ENCODE results near the gene PPP2R5D.

PPP2R5D gene

GRCh38 chr6:42978839-42979522 is 5.4 kb upstream of the PPP2R5D start, which contains the start of gene PEX6:
Gene PEX6, minus strand, starts transcription at chr6:42979181. Its CDS starts 31 bp downstream, at chr6:42979150.
- H2AFZ ChIP-seq (ENCODE audit: low read length) = peak within 1 kb of the TSS; percentile 78
- TF ChIP-seq EZH2phosphoT487 (IDR thresholded peaks at IDR 0.05; ENCODE audit: borderline replicate concordance) = no peak
- TF ChIP-seq CTCF (conservative IDR thresholded peaks at IDR 0.05; ENCODE audit: low read length) = no peak
- H4K20me1 ChIP-seq (ENCODE audit: insufficient read depth, low read length, poor library complexity, severe bottlenecking) = peaks cover 3% of the 10 kb centered on the region
- peaks cover 19% of the 10 kb centered on the region for H3K4me1 ChIP-seq (ENCODE audit: insufficient read depth, low read length, poor library complexity, severe bottlenecking)
- H3K4me2 ChIP-seq (ENCODE audit: low read depth, low read length, poor library complexity, severe bottlenecking) = peak within 1 kb of the TSS; percentile 97
- peak within 1 kb of the TSS; percentile 89 for H3K4me3 ChIP-seq (ENCODE audit: low read length, poor library complexity, severe bottlenecking)
- H3F3A ChIP-seq (ENCODE audit: low read depth) = no peaks in the 10 kb centered on the region
- H3K27me3 ChIP-seq (ENCODE audit: insufficient read depth, low read length, poor library complexity, severe bottlenecking) = no peaks in the 10 kb centered on the region
- H3K9ac ChIP-seq (ENCODE audit: low read depth, low read length, poor library complexity, severe bottlenecking) = peak within 1 kb of the TSS; percentile 87
- H3K9me3 ChIP-seq (ENCODE audit: insufficient read depth, low read depth, low read length) = no peaks in the 10 kb centered on the region
- no peaks in the 10 kb centered on the region for H3K36me3 ChIP-seq (ENCODE audit: insufficient read depth, low read length)
- H3K9me2 ChIP-seq (replicated peaks; ENCODE audit: low read depth, low read length) = no peaks in the 10 kb centered on the region
- H3K79me2 ChIP-seq (ENCODE audit: insufficient read depth, low read length) = peaks cover 13% of the 10 kb centered on the region

- H3F3A ChIP-seq (ENCODE audit: low read depth) = no peaks in the 10 kb centered on the region
- no peaks in the 10 kb centered on the region for H3K9me2 ChIP-seq (replicated peaks; ENCODE audit: low read depth, low read length)
- TF ChIP-seq EZH2phosphoT487 (IDR thresholded peaks at IDR 0.05; ENCODE audit: borderline replicate concordance) (no peak), CTCF (conservative IDR thresholded peaks at IDR 0.05; ENCODE audit: low read length) (no peak)
- H3K79me2 ChIP-seq (ENCODE audit: insufficient read depth, low read length) = peaks cover 15% of the 10 kb centered on the region
- H3K4me1 ChIP-seq (ENCODE audit: insufficient read depth, low read length, poor library complexity, severe bottlenecking) = peaks cover 19% of the 10 kb centered on the region
- peak overlapping the region; percentile 89 for H3K4me3 ChIP-seq (ENCODE audit: low read length, poor library complexity, severe bottlenecking)
- peak overlapping the region; percentile 97 for H3K4me2 ChIP-seq (ENCODE audit: low read depth, low read length, poor library complexity, severe bottlenecking)
- H3K9me3 ChIP-seq (ENCODE audit: insufficient read depth, low read depth, low read length) = no peaks in the 10 kb centered on the region
- no peaks in the 10 kb centered on the region for H3K27me3 ChIP-seq (ENCODE audit: insufficient read depth, low read length, poor library complexity, severe bottlenecking)
- H3K36me3 ChIP-seq (ENCODE audit: insufficient read depth, low read length) = no peaks in the 10 kb centered on the region
- peak overlapping the region; percentile 78 for H2AFZ ChIP-seq (ENCODE audit: low read length)
- H3K9ac ChIP-seq (ENCODE audit: low read depth, low read length, poor library complexity, severe bottlenecking) = peak overlapping the region; percentile 87
- peaks cover 3% of the 10 kb centered on the region for H4K20me1 ChIP-seq (ENCODE audit: insufficient read depth, low read length, poor library complexity, severe bottlenecking)
These were observed 4.7 kb upstream of the PPP2R5D start for GRCh38 chr6:42979523-42980177.

DNA sequence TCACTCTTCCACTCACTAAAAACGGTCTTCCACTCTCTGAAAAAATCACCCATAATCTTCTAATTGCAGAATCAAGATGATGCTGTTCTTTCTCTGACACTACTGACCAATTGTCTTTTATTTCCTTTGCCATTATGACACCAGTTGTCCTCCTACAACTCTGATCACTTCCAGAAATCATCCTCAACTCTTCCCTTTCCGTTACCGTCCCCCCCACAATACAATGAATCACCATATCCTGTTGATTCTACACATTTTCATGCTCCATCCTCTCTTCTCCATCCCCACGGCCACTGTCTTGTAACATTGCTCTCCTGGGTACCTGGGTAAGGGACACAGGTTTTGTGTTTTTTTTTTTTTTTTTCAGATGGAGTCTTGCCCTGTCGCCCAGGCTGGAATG is 2.5 kb upstream of the PPP2R5D start:
- H3K79me2 ChIP-seq (ENCODE audit: insufficient read depth, low read length) = peaks cover 37% of the 10 kb centered on the region
- TF ChIP-seq CTCF (conservative IDR thresholded peaks at IDR 0.05; ENCODE audit: low read length) (no peak), EZH2phosphoT487 (IDR thresholded peaks at IDR 0.05; ENCODE audit: borderline replicate concordance) (no peak)

More for the DNA sequence above, 2.5 kb upstream of the PPP2R5D start:
- Histone ChIP-seq H3F3A (ENCODE audit: low read depth) (no peaks in the 10 kb centered on the region), H3K36me3 (ENCODE audit: insufficient read depth, low read length) (no peaks in the 10 kb centered on the region), H3K4me3 (ENCODE audit: low read length, poor library complexity, severe bottlenecking) (no peak overlapping the region), H3K27me3 (ENCODE audit: insufficient read depth, low read length, poor library complexity, severe bottlenecking) (no peaks in the 10 kb centered on the region), H2AFZ (ENCODE audit: low read length) (no peak overlapping the region), H3K4me1 (ENCODE audit: insufficient read depth, low read length, poor library complexity, severe bottlenecking) (peaks cover 38% of the 10 kb centered on the region), H3K9me2 (replicated peaks; ENCODE audit: low read depth, low read length) (no peaks in the 10 kb centered on the region), H3K9ac (ENCODE audit: low read depth, low read length, poor library complexity, severe bottlenecking) (no peak overlapping the region), H4K20me1 (ENCODE audit: insufficient read depth, low read length, poor library complexity, severe bottlenecking) (peaks cover 6% of the 10 kb centered on the region), H3K9me3 (ENCODE audit: insufficient read depth, low read depth, low read length) (no peaks in the 10 kb centered on the region), H3K4me2 (ENCODE audit: low read depth, low read length, poor library complexity, severe bottlenecking) (no peak overlapping the region)
